HepG2 (cell line): Measurements from ENCODE around the gene MYH7. TPM values are rescaled to one million over a fixed set of nuclear protein-coding genes. Genes with fewer than 3 reads are reported as not detected.
A peak's percentile ranks its signal among the peaks of the same experiment; 100 is the strongest.

Source experiments
- ATF1 ChIP-seq: IDR thresholded peaks from 2 replicates; pipeline ENCODE4 v1.6.1; 2016; ENCODE audit warnings: mild to moderate bottlenecking, control low read depth
- CAMTA2 ChIP-seq: sonication (generic); formaldehyde crosslinking; IDR thresholded peaks from 2 replicates; pipeline ENCODE4 v1.4.0; 2020; ENCODE audit warnings: mild to moderate bottlenecking, missing genetic modification reagents, borderline replicate concordance
- ELF3 ChIP-seq: IDR thresholded peaks from 2 replicates; pipeline ENCODE4 v1.6.1; 2016; ENCODE audit warnings: missing genetic modification reagents, missing compliant biosample characterization
- FOXA3 ChIP-seq: IDR thresholded peaks from 2 replicates; pipeline ENCODE4 v1.6.1; 2016; ENCODE audit warnings: missing genetic modification reagents, missing compliant biosample characterization
- LCORL ChIP-seq, 2 experiments: fragments of 450-650 bp in 1 of 2; sonication (generic) in 1 of 2; formaldehyde crosslinking in 1 of 2; IDR thresholded peaks; 2 replicates each; pipeline versions ENCODE4 v1.5.0 to v1.6.1; 2017 to 2020; ENCODE audit warnings: antibody characterized with exemption in 1 of 2, missing genetic modification reagents in 1 of 2
- NCOA5 ChIP-seq: sonication (generic); formaldehyde crosslinking; IDR thresholded peaks from 2 replicates; pipeline ENCODE4 v1.4.0; 2020; ENCODE audit warnings: missing genetic modification reagents
- NFE2 ChIP-seq: sonication (generic); formaldehyde crosslinking; IDR thresholded peaks from 2 replicates; pipeline ENCODE4 v1.4.0; 2020; ENCODE audit warnings: missing genetic modification reagents
- NFIC ChIP-seq: IDR thresholded peaks from 2 replicates; pipeline ENCODE4 v1.6.1; 2012; ENCODE audit warnings: mild to moderate bottlenecking, low read length, inconsistent platforms
- NFYB ChIP-seq: sonication (generic); formaldehyde crosslinking; IDR thresholded peaks from 2 replicates; pipeline ENCODE4 v1.4.0; 2020; ENCODE audit warnings: missing genetic modification reagents
- NR2F6 ChIP-seq, 2 experiments: IDR thresholded peaks; 2 replicates each; pipeline ENCODE4 v1.6.1; 2016; ENCODE audit warnings: antibody characterized with exemption in 1 of 2, mild to moderate bottlenecking in 1 of 2
- RAD21 ChIP-seq: fragments of 450-650 bp; formaldehyde crosslinking; IDR thresholded peaks from 2 replicates; pipeline ENCODE4 v1.5.0; 2020; ENCODE audit warnings: mild to moderate bottlenecking
- RBM39 ChIP-seq: fragments of 200-400 bp; formaldehyde crosslinking; IDR thresholded peaks from one replicate; pipeline ENCODE4 v1.6.1; 2018; ENCODE audit warnings: antibody characterized with exemption, mild to moderate bottlenecking, low read depth, low read length; ENCODE audit not compliant: poor library complexity, severe bottlenecking
- TAF15 ChIP-seq: fragments of 200-400 bp; formaldehyde crosslinking; IDR thresholded peaks from one replicate; pipeline ENCODE4 v1.6.1; 2018; ENCODE audit warnings: mild to moderate bottlenecking, low read depth, low read length; ENCODE audit not compliant: poor library complexity, severe bottlenecking
- TSC22D2 ChIP-seq: sonication (generic); formaldehyde crosslinking; IDR thresholded peaks from 2 replicates; pipeline ENCODE4 v1.5.1; 2020; ENCODE audit warnings: missing genetic modification reagents, mild to moderate bottlenecking, borderline replicate concordance
- ZFY ChIP-seq: sonication (generic); formaldehyde crosslinking; IDR thresholded peaks from 2 replicates; pipeline ENCODE4 v1.4.0; 2020; ENCODE audit warnings: missing genetic modification reagents
- ZNF3 ChIP-seq: IDR thresholded peaks from 2 replicates; pipeline ENCODE4 v1.7.0; 2017; ENCODE audit warnings: inconsistent platforms
- ZNF703 ChIP-seq: sonication (generic); formaldehyde crosslinking; IDR thresholded peaks from 2 replicates; pipeline ENCODE4 v1.5.1; 2020; ENCODE audit warnings: missing genetic modification reagents, mild to moderate bottlenecking, moderate library complexity, borderline replicate concordance
- ZSCAN20 ChIP-seq: sonication (generic); formaldehyde crosslinking; IDR thresholded peaks from 2 replicates; pipeline ENCODE4 v1.4.0; 2020; ENCODE audit warnings: missing genetic modification reagents, mild to moderate bottlenecking, borderline replicate concordance
- ZSCAN22 ChIP-seq: sonication (generic); formaldehyde crosslinking; IDR thresholded peaks from 2 replicates; pipeline ENCODE4 v1.4.0; 2020; ENCODE audit warnings: mild to moderate bottlenecking, missing genetic modification reagents
- polyA plus RNA-seq, 8 experiments: library from polyadenylated mRNA; depleted of rRNA in 3 of 8; stranded (reverse) in 7 of 8; unstranded in 1 of 8; fragments of >200 nt; fragmentation: Illumina TruSeq in 4 of 8; extraction: Trizol in 4 of 8; gene quantifications; 2 replicates each; pipeline versions ENCODE4 v1.2.1 to v1.2.3, GENCODE V29; 2011 to 2016; ENCODE audit warnings: low read depth in 4 of 8, missing spikeins in 1 of 8, mixed read lengths in 1 of 8; ENCODE audit not compliant: insufficient read depth in 1 of 8
- total RNA-seq, 5 experiments: library from RNA; depleted of rRNA; stranded (reverse); fragments of >200 nt; fragmentation: Illumina TruSeq; extraction: Trizol; gene quantifications; 2 replicates each; pipeline ENCODE4 v1.2.3, GENCODE V29; 2016; ENCODE audit warnings: low read depth in 1 of 5
- TF ChIP-seq, protein P1 (sequence below): sonication (generic); formaldehyde crosslinking; IDR thresholded peaks from 2 replicates; pipeline ENCODE4 v1.4.0; 2020; ENCODE audit warnings: missing genetic modification reagents
- TF ChIP-seq, protein P2 (sequence below): sonication (generic); formaldehyde crosslinking; IDR thresholded peaks from 2 replicates; pipeline ENCODE4 v1.4.0; 2020; ENCODE audit warnings: missing genetic modification reagents, mild to moderate bottlenecking, borderline replicate concordance
- TF ChIP-seq, protein P3 (sequence below): sonication (generic); formaldehyde crosslinking; IDR thresholded peaks from 2 replicates; pipeline ENCODE4 v1.4.0; 2020; ENCODE audit warnings: missing genetic modification reagents, mild to moderate bottlenecking, borderline replicate concordance

Gene MYH7
- total and polyA plus RNA-seq, 2 of the 13 experiments (the other 11 are each of a cell fraction or from before 2014, with no cell fraction given) = 0.04 TPM; not detected in 1

DNA sequence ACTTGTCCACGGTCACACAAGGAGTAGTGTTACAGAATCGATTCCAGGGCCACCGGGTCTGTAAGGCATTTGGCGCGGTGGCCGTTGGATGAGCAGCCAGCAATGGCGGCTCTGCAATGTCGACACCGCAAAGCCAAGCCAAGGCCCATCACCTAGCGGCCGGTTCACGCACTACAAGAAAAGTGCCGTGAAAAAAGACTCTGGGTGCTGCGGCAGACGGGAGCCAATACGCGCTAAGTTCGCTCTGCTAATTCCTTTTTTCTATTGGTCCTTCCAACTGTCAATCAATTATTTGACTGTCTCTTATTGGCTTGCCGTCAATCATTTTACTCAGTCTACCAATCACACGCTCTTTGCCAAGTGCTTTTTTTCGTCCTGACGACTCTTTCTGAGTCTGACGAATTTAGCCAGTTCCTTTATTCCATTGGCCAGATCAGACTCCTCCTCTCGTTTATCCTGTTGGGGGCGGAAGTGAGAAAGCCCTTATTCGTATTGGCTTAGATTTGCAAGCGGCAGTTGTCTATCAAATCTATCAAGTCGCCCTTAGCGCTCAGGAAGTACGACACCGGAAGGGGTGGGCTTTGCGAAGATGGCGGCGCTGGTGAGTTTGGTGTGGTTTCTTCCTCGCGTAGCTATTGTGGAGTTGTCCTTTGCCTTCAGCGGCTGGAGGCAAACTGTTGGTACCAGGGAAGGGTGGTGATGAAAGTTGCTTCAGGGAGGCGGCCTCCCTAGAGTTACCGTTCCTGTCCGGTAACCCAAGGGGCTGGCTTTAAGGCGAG, 33.9 kb upstream of the MYH7 start, which contains the start of gene NGDN (continued):
- TF ChIP-seq, protein P1, sequence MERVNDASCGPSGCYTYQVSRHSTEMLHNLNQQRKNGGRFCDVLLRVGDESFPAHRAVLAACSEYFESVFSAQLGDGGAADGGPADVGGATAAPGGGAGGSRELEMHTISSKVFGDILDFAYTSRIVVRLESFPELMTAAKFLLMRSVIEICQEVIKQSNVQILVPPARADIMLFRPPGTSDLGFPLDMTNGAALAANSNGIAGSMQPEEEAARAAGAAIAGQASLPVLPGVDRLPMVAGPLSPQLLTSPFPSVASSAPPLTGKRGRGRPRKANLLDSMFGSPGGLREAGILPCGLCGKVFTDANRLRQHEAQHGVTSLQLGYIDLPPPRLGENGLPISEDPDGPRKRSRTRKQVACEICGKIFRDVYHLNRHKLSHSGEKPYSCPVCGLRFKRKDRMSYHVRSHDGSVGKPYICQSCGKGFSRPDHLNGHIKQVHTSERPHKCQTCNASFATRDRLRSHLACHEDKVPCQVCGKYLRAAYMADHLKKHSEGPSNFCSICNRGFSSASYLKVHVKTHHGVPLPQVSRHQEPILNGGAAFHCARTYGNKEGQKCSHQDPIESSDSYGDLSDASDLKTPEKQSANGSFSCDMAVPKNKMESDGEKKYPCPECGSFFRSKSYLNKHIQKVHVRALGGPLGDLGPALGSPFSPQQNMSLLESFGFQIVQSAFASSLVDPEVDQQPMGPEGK = peak; percentile 20; the same call in 1 of the 2 replicates
- no peak for TF ChIP-seq ZSCAN20 (CRISPR knock-in tag)
- TF ChIP-seq ZFY (CRISPR knock-in tag) = peak; percentile 100
- peak; percentile 99 for TF ChIP-seq NFYB (CRISPR knock-in tag)
- TF ChIP-seq ZNF3 = 0 out of 2 replicates have a peak, but pooled peaks have one; percentile 9
- no peak for TF ChIP-seq ZSCAN22 (CRISPR knock-in tag)
- peak; percentile 91 for TF ChIP-seq ELF3
- 0 out of 2 replicates have a peak, but pooled peaks have one; percentile 32 for TF ChIP-seq NR2F6 (IDR thresholded peaks at IDR 0.05)
- TF ChIP-seq NR2F6 (CRISPR knock-in tag; IDR thresholded peaks at IDR 0.05) = peak; percentile 40
- no peak for TF ChIP-seq NFE2 (CRISPR knock-in tag)
- TF ChIP-seq LCORL (IDR thresholded peaks at IDR 0.05) = peak; percentile 74
- TF ChIP-seq LCORL (CRISPR knock-in tag; IDR thresholded peaks at IDR 0.05) = 0 out of 2 replicates have a peak, but pooled peaks have one; percentile 13
- no peak for TF ChIP-seq TAF15
- TF ChIP-seq CAMTA2 (CRISPR knock-in tag) = no peak; the same call in 1 of the 2 replicates
- peak; percentile 73; the same call in 1 of the 2 replicates for TF ChIP-seq NFIC
- TF ChIP-seq TSC22D2 = peak; percentile 70
- TF ChIP-seq ATF1 (CRISPR knock-in tag) = peak; percentile 100
- TF ChIP-seq, protein P2, sequence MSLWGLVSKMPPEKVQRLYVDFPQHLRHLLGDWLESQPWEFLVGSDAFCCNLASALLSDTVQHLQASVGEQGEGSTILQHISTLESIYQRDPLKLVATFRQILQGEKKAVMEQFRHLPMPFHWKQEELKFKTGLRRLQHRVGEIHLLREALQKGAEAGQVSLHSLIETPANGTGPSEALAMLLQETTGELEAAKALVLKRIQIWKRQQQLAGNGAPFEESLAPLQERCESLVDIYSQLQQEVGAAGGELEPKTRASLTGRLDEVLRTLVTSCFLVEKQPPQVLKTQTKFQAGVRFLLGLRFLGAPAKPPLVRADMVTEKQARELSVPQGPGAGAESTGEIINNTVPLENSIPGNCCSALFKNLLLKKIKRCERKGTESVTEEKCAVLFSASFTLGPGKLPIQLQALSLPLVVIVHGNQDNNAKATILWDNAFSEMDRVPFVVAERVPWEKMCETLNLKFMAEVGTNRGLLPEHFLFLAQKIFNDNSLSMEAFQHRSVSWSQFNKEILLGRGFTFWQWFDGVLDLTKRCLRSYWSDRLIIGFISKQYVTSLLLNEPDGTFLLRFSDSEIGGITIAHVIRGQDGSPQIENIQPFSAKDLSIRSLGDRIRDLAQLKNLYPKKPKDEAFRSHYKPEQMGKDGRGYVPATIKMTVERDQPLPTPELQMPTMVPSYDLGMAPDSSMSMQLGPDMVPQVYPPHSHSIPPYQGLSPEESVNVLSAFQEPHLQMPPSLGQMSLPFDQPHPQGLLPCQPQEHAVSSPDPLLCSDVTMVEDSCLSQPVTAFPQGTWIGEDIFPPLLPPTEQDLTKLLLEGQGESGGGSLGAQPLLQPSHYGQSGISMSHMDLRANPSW (CRISPR knock-in tag) = peak; percentile 85; the same call in 1 of the 2 replicates
- TF ChIP-seq RAD21 (CRISPR knock-in tag) = peak; percentile 72
- TF ChIP-seq, protein P3, sequence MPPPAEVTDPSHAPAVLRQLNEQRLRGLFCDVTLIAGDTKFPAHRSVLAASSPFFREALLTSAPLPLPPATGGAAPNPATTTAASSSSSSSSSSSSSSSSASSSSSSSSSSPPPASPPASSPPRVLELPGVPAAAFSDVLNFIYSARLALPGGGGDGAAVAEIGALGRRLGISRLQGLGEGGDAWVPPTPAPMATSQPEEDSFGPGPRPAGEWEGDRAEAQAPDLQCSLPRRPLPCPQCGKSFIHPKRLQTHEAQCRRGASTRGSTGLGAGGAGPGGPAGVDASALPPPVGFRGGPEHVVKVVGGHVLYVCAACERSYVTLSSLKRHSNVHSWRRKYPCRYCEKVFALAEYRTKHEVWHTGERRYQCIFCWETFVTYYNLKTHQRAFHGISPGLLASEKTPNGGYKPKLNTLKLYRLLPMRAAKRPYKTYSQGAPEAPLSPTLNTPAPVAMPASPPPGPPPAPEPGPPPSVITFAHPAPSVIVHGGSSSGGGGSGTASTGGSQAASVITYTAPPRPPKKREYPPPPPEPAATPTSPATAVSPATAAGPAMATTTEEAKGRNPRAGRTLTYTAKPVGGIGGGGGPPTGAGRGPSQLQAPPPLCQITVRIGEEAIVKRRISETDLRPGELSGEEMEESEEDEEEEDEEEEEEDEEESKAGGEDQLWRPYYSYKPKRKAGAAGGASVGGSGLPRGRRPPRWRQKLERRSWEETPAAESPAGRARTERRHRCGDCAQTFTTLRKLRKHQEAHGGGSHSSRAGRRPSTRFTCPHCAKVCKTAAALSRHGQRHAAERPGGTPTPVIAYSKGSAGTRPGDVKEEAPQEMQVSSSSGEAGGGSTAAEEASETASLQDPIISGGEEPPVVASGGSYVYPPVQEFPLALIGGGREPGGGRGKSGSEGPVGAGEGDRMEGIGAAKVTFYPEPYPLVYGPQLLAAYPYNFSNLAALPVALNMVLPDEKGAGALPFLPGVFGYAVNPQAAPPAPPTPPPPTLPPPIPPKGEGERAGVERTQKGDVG (CRISPR knock-in tag) = peak; percentile 100
- peak; percentile 92 for TF ChIP-seq RBM39
- no peak for TF ChIP-seq NCOA5 (CRISPR knock-in tag)
- TF ChIP-seq FOXA3 (CRISPR knock-in tag) = peak; percentile 79
- TF ChIP-seq ZNF703 (CRISPR knock-in tag) = no peak; the same call in 1 of the 2 replicates
